Left renal cortex interstitium (tissue), 4 donors: ENCODE data around the gene SOWAHD. TPM values are rescaled to one million over a fixed set of nuclear protein-coding genes. Genes with fewer than 3 reads are reported as not detected.
"Not testable (repeated sequence)": the region's sequence is repeated elsewhere in the genome, so short reads cannot be mapped to it uniquely, and the experiment has no call there.

Source experiments
- DNase-seq, 4 donors: peaks; one replicate each; pipeline ENCODE4 v3.0.0-alpha.2; 2013; ENCODE audit warnings: low read depth in 4 of 4, low spot score in 2 of 4, missing footprints in 1 of 4
- polyA plus RNA-seq, 4 donors: library from polyadenylated mRNA; unstranded; fragments of 120-200 nt; gene quantifications; one replicate each; pipeline ENCODE4 v1.2.1, GENCODE V29; 2013; ENCODE audit not compliant: insufficient read length in 4 of 4

Gene SOWAHD, protein sequence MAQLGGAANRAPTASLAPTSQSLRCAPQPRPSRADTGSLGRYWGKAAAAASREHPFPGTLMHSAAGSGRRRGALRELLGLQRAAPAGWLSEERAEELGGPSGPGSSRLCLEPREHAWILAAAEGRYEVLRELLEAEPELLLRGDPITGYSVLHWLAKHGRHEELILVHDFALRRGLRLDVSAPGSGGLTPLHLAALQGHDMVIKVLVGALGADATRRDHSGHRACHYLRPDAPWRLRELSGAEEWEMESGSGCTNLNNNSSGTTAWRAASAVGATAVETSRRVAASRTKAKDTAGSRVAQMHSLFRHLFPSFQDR
- polyA plus RNA-seq = under 1 TPM; 0.40 to 0.79 (median 0.61) TPM

DNA sequence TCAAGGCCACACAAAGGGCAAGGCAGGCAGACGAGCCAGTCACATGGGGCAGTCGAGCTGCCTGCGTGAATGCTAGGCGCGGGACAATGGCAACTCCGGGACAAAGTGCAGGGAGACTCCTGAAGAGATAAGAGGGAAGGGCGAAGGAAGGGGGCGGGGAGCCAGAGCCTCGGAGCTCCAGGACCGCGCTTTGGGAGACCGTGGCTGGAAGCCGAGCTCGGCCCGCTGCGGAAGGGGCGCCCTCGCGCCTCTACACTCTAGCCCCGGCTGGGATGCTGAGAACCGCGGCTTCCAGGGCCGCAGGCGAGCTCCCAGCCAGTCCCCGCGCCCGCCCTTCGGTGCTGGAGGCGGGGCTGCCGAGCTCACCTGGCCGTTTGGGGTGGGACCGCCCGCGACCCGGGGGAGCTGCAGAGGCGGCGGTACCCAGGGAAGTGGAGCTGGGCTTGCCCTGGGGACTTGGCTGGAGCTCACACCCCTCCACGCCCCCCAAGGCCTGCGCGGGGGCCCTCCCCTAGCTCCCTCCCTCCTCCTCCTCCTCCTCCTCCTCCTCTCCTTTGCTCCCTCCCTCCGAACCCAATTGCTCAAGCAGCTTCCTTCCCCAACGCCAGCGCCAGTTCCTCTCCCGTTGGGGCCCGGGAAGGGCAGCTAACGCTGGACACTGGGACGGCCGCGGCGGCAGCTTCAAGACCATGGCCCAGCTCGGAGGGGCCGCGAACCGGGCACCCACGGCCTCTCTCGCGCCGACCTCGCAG lies at the start of gene SOWAHD:
Gene SOWAHD, plus strand, starts transcription at position 610 of the 752 bp plus-strand sequence. Its CDS starts 80 bp downstream, at position 690.
- DNase-seq = no peak

DNA sequence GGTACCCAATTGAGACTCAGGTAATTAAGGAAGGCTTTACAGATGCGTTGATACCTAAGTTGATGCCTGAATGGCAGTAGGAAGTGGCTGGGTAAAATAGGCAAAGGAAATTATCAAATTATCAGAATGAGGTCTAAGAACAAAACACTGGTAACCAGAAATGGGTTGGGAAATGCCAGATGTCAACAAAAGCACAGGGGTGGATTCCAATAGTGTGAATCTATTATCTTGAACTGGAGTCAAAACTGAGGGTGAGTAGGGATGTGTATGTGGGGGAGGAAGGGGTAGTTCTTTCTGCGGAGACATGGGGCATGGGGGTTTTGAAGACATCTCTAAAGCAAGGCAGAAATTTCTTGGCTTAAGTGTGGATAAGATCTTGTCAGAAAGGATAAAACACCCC lies 49.5 kb upstream of the SOWAHD start:
- no peak for DNase-seq

DNA sequence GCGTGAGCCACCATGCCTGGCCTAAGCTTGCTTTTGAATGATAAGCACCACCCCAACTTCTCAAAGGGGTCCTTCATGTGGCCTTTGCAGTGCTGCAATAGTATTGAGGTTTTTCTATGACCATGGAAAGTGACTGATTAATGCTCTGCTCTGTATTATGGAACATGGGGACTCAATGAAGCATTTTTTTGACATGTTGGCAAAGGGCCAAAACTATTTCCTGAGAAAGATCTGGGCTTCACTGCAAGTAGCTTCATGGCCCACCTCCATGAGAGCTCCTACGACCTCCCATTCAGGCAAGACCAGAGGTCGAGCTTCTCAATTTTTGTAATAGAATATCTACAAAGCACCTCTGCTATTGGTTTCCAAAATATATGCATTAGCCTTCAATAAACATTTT lies 48.8 kb upstream of the SOWAHD start:
- DNase-seq = no peak

DNA sequence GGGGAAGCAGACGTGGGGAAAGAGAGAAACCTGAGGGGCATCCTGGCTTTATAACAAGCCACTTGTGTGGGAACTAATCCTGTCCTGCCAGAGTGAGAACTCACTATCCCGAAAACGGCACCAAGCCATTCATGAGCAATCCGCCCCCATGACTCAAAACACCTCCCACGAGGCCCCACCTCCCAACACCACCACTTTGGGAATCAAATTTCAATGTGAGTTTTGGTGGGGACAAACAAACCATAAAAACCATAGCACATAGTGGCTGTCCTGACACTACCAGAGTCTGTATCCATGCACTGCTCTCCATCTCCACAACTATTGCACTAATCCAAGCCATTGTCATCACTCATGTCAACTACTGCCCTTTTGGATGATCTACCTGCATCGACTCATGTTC lies 36.9 kb upstream of the SOWAHD start:
- no peak for DNase-seq

DNA sequence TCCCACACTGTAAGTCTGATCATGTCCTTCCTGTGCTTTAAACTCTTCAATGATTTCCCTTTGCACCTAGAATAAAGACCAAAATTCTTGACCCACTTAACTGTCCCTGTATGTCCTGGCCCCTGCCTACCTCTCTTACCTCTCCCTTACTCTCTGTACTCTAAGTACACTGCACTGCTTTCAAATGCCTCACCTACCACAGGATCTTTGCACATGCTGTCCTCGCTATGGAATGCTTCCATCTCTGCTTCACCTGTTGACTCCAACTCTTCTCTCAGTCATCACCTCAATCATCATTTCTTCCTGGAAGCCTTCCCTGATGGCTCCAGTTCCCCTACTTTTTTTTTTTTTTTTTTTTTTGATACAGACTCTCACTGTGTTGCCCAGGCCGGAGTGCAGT lies 36.5 kb upstream of the SOWAHD start:
- no peak for DNase-seq

DNA sequence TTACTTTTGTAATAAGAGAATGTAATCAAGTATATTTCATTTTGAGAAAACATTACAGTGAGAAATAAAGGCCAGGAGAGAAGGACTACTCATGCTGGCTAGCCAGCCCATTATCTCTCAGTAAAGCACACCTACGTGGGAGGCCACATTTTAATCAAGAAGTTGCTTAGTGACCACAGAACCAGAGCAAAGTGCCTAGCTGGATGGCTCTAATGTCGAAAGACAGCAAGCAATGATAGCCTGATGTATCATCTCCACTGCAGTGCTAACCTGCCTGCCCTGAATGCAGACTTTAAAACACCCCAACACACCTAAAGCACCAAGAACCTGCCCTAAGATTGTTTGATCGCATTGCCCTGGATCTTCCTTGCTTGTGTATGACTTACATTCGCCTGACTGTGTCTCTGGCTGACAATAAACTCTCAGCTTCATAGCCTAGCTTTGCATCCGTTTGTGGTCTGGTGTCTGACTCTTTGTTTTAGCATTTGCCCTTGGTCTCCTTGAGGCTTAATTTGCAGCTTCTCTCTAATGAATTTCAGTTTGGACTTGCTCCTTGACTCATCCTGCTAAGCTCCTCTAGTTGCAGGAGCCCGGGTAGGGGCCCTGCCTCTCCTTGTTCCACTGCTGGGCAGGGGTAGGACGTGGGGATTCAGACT lies 31.4 kb upstream of the SOWAHD start:
- DNase-seq = no peak

DNA sequence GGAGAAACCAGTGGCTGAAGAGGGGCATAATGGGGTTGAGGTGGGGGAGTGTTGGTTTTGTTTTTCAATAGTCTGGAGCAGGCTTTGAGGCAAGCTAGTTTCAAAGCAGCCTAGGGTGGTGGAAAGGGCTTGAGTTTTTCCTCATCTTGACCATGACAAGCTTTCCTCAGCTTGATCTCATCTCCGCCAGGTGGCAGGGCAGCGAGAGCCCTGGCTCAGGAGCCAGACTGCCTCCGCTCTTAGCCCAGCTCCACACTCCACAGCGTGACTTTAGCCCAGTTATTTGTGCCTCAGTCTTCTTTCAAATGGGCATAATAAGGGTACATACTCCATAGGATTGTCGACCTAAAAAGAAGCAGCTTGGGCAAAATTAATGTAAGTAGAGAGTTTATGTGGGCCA lies 29.9 kb upstream of the SOWAHD start:
- no peak for DNase-seq

DNA sequence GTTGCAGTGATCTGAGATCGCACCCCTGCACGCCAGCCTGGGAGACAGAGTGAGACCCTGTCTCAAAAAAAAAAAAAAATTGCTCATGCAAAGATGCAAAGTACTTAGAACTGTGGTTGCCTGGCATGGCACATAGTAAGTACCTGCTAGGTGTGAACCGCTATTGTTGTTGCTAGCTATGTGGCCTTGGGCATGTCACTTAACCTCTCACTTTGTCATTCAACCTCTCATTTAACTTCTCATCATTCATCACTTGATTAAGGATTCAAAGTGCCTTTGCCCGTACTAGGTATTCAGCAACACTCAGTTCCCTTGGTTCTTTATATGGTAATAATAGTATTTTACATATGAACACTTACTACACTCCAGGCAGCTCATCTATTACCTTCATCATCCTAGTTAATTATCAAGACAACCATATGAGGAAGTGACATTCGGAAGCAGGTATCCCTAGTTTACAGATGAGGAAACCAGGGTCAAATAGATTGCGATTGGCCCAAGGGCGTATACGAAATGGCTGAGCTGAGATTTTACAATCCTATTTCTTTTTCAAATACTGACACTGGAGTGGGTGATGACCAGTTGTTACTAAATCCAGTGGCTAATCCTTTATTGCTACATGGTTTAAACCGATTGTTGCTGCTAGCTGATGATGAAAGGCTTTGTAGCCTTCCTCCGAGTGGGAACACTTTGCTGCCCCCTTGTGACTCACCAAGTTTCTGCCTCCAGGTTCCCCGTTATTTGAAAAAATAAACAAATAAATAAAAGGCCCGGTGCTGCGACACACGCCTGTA lies 28.8 kb upstream of the SOWAHD start:
- DNase-seq = no peak

DNA sequence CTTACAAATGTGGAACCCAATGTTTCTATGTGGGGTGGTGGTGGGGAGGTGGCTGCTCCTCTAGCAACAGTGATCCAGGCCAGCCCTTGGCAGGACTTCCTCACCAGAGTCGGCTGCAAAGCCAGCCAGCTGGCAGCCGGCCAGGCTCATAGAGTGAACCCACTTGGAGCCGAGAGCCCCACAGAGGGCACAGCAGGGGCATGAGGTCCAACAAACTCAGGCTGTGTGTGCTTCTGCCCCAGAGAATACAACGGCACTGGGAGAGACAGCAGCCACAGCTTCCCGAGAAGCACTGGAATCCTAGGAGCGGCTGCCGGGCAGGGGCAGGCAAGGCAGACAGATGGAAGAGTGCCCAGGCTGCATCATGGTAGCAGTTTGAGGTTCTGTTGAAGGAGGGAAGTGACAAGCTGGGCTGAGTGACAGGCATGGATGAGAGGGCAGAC lies 23.5 kb upstream of the SOWAHD start:
- no peak for DNase-seq

DNA sequence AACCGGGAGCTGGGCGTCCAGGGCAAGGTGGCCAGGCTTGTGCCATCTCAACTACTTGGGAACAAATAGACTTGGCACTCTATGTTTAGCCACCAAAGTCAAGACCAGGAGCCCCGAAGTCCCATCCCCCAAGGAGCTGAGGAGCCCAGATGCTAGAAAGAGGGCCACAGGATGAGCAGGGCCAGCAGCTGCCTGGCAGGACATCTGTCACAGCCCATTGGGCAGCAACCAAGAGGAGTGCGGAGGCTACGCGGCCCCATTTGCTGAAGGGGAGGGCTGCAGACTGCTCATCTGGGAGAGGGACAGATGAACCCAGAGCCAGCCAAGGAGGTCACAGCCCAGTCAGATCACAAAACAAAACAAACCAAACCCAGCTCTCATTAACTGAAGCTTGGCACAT lies 22.9 kb upstream of the SOWAHD start:
- DNase-seq = no peak

DNA sequence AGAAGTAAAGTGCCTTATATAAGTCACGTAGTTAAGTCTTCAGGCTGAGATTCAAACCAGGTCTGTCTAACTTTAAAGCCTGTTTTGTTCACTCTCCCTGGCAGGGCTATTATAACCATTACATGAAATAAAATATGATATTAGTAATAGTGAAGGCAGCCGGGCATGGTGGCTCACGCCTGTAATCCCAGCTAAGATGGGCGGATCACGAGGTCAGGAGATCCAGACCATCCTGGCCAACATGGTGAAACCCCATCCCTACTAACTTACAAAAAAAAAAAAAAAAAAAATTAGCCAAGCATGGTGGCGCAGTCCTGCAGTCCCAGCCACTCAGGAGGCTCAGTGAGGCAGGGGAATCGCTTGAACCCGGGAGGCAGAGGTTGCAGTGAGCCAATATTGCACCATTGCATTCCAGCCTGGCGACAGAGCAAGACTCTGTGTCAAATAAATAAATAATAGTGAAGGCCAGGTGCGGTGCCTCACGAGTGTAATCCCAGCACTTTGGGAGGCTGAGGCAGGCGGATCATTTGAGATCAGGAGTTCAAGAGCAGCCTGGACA lies 22.1 kb upstream of the SOWAHD start:
- DNase-seq = no peak

DNA sequence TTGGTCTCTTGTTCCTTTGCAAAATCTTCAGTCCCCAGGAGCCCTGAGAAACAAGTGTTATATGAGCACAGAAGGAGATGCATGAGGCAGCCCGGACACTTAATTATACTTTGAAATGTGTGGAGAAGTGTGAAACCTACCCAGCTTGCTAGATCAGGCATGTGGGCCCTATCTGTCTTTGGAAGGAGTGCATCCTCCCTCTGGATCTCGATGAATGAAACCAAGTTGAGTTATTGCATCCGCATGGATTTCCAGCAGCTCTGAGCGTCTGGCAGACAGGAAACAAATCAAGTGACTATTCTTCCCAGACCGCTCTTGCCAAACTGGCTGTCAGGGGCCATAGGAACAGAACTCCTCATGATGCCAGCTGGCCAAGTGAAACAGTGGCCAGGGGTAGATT lies 19.6 kb upstream of the SOWAHD start:
- no peak for DNase-seq

DNA sequence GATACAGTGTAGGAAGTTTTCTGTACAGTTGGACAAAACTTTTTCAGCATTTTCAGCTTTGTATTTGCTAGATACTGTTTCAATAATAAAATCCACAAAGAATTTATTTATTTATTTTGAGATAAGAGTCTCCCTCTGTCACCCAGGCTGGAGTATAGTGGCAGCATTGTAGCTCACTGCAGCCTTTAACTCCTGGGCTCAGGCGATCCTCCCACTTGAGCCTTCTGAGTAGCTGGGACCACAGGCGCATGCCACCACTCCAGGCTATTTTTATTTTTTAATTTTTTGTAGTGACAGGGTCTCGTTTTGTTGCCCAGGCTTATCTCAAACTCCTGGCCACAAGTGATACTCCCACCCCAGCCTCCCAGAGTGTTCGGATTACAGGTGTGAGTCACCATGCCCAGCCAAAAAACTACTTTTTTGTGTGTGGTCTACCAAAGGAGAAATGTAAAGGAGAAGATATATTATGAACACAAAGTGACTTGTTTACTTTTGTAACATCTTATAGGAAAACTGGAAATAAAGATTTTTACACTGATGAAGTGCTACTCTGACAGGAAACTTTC lies 13.0 kb upstream of the SOWAHD start:
- no peak for DNase-seq

DNA sequence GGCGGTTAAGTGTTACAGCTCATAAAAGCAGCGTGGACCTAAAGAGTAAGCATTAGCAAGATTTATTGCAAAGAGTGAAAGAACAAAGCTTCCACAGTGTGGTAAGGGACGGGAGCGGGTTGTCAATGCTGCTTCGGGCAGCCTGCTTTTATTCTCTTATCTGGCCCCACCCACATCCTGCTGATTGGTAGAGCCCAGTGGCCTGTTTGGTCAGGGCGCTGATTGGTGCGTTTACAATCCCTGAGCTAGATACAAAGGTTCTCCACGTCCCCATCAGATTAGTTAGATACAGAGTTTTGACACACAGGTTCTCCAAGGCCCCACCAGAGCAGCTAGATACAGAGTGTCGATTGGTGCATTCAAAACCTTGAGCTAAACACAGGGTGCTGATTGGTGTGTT lies 8.3 kb upstream of the SOWAHD start:
- not testable (repeated sequence) for DNase-seq

DNA sequence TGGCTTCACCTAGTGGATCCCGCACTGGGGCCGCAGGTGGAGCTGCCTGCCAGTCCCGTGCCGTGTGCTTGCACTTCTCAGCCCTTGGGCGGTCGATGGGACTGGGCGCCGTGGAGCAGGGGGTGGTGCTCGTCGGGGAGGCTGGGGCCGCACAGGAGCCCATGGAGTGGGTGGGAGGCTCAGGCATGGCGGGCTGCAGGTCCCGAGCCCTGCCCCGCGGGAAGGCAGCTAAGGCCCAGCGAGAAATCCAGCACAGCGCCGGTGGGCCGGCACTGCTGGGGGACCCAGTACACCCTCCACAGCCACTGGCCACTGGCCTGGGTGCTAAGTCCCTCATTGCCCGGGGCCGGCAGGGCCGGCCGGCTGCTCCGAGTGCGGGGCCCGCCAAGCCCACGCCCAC lies 7.6 kb upstream of the SOWAHD start:
- not testable (repeated sequence) for DNase-seq

DNA sequence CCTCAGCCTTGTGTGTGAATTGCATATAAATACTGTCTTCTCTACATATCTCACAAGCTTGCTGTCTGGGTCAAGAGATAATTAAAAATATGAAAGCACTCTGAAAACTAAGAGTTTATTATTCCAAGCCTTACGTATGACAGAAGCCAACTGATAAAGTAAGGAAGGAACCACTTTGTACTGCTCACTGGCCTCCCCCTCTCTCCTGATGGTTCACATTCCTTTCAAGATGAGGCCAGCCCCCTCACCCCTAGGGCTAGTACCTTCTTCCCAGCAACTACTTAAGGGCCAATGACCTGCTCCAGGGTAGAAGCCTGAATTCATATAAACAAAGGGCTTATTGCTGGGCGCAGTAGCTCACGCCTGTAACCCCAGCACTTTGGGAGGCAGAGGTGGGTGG lies 5.4 kb upstream of the SOWAHD start:
- no peak for DNase-seq

DNA sequence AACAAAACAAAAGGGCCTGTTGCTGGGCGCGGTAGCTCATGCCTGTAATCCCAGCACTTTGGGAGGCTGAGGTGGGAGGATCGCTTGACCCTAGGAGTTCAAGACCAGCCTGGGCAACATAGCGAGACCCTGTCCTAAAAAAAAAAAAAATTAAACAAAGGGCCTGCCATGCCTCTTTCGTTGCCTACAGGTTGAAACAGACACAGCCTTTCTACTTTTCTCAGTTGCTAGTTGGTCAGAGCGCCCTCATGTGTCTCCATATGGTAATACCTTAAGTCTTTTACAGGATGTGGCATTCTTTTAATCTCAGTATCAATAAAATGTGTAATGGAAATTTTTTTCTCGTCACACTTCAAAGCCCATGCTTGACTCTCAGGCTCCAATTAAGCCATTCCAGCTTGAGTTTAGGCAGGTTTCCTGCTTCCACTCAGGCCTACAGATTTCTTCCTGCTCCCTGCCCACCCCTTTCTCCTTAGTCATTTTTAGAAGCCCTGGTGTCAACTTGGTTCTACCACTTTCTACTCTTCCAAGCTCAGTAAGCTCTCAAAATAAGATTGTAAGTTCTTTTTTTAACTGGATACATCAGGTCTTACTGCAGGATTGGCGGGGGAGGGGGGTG lies 4.6 kb upstream of the SOWAHD start:
- DNase-seq = no peak

DNA sequence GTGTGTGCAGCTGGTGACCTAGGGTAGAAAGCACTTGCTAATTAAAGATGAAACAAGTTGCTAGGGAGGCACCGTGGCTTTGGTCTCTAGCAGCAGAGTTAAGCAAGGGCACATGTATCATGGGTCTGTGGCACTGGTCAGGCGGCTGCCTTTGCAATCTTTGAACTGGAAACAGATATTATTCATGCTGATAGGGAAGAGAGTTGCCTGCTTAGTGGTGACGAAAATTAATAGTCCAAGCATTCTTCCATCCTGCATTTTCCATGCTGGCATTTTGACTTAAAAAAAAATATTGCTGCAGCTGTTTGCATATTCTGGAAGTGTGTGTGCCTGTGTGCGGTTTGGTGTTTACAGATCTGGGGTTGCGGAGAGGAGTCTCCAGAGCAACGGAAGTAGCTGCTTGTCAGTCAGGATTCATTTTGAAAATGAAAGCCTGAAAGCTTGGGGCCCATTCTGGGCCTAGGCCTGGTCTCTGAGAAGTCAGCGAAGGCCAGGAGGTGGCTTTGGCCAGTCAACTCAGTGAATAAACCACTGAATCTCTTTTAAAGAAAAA lies 2.3 kb upstream of the SOWAHD start:
- DNase-seq = no peak

DNA sequence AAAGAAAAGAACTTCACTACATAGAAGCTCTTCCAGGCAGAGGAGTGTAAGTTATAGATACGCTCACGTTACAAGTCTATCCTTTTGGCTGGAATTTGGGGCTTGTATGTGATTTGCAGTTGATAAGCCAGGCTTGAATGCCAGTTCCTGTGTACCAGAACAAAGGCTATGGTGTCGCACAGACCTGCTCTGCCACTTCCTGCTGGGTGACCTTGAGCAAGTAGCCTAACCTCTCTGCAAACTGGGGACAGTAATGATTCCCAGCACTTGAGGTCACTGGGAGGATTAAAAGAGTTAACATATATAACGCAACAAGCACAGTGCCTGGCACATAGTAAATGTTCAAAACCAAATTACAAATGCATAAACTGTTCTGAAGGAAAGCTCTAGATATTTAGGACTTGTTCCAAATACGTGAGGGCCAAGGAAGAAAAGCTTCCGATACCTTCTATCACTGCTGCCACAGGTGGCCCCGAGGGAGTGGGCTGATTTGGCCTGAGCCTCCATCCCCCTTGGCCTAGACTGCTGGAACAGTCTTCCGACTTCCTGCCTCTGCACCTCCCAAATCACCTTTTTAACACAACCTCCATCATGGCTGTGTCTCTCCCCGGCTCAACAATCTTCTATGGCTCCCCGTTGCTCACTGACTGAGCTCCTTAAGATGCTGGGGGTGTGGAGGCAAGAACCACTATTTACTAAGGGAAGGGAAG lies 1.3 kb upstream of the SOWAHD start:
- no peak for DNase-seq
